ENCODE results near the gene CAND2.

CAND2 gene

DNA sequence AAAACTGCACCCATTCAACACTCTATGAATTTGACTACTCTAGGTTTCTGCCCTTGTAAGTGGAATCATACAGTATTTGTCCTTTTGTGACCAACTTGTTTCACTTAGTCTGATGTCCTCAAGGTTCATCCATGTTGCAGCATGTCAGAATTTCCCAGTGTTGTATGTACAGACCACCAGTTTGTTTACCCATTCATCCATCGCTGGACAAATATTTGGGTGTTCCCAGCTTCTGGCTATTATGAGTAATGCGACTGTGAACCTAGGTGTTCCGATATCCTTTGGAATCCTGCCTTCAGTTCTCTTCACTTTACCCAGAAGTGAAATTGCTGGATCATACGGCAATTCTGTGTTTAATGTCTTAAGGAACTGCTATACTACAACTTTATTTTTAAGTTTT, 32.3 kb downstream of the CAND2 start:
- Histone ChIP-seq H4K20me1 (ENCODE audit: insufficient read depth, low read length, poor library complexity, severe bottlenecking) (no peaks in the 10 kb centered on the region), H3K36me3 (ENCODE audit: insufficient read depth, low read length) (peaks cover 35% of the 10 kb centered on the region; the same call in 1 of the 2 replicates), H3K4me1 (ENCODE audit: insufficient read depth, low read length, poor library complexity, severe bottlenecking) (no peaks in the 10 kb centered on the region), H3K9ac (ENCODE audit: low read depth, low read length, poor library complexity, severe bottlenecking) (no peak overlapping the region), H3K9me3 (ENCODE audit: insufficient read depth, low read depth, low read length) (no peaks in the 10 kb centered on the region), H3K4me2 (ENCODE audit: low read depth, low read length, poor library complexity, severe bottlenecking) (no peak overlapping the region), H3K79me2 (ENCODE audit: insufficient read depth, low read length) (no peaks in the 10 kb centered on the region), H3K4me3 (ENCODE audit: low read length, poor library complexity, severe bottlenecking) (no peak overlapping the region), H2AFZ (ENCODE audit: low read length) (no peak overlapping the region), H3K27me3 (ENCODE audit: insufficient read depth, low read length, poor library complexity, severe bottlenecking) (no peaks in the 10 kb centered on the region), H3F3A (ENCODE audit: low read depth) (0 out of 2 replicates have a peak, but pooled peaks cover 2% of the 10 kb centered on the region), H3K9me2 (replicated peaks; ENCODE audit: low read depth, low read length) (no peaks in the 10 kb centered on the region)
- no peak for TF ChIP-seq EZH2phosphoT487 (IDR thresholded peaks at IDR 0.05; ENCODE audit: borderline replicate concordance)
- TF ChIP-seq, protein P1, sequence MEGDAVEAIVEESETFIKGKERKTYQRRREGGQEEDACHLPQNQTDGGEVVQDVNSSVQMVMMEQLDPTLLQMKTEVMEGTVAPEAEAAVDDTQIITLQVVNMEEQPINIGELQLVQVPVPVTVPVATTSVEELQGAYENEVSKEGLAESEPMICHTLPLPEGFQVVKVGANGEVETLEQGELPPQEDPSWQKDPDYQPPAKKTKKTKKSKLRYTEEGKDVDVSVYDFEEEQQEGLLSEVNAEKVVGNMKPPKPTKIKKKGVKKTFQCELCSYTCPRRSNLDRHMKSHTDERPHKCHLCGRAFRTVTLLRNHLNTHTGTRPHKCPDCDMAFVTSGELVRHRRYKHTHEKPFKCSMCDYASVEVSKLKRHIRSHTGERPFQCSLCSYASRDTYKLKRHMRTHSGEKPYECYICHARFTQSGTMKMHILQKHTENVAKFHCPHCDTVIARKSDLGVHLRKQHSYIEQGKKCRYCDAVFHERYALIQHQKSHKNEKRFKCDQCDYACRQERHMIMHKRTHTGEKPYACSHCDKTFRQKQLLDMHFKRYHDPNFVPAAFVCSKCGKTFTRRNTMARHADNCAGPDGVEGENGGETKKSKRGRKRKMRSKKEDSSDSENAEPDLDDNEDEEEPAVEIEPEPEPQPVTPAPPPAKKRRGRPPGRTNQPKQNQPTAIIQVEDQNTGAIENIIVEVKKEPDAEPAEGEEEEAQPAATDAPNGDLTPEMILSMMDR (conservative IDR thresholded peaks at IDR 0.05; ENCODE audit: low read length): no peak

DNA sequence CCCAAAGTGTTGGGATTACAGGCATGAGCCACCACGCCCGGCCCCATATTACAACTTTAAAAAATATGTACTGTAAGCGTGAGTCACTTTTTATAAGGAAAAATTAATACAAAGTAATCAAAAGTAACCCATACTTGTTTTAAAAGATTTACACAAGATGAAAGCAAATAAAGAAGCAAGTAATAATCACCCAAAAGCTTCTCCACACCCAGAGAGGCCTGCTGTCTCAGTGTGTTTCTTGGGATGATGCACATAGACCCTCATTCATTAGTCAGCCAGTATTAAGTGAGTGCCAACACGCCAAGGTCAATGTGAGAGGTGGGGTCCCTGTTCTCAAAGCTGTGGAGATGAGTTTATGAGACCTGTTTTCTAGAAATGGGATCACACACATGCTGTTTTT, 32.9 kb downstream of the CAND2 start:
- no peak overlapping the region for H3K9ac ChIP-seq (ENCODE audit: low read depth, low read length, poor library complexity, severe bottlenecking)
- no peaks in the 10 kb centered on the region for H3K4me1 ChIP-seq (ENCODE audit: insufficient read depth, low read length, poor library complexity, severe bottlenecking)
- no peak overlapping the region for H3K4me3 ChIP-seq (ENCODE audit: low read length, poor library complexity, severe bottlenecking)
- no peaks in the 10 kb centered on the region for H3K9me3 ChIP-seq (ENCODE audit: insufficient read depth, low read depth, low read length)
- 0 out of 2 replicates have a peak, but pooled peaks cover 2% of the 10 kb centered on the region for H3F3A ChIP-seq (ENCODE audit: low read depth)
- peaks cover 2% of the 10 kb centered on the region; the same call in 1 of the 2 replicates for H3K79me2 ChIP-seq (ENCODE audit: insufficient read depth, low read length)
- TF ChIP-seq, protein P1 (conservative IDR thresholded peaks at IDR 0.05; ENCODE audit: low read length): no peak
- TF ChIP-seq EZH2phosphoT487 (IDR thresholded peaks at IDR 0.05; ENCODE audit: borderline replicate concordance): no peak
- H3K4me2 ChIP-seq (ENCODE audit: low read depth, low read length, poor library complexity, severe bottlenecking): no peak overlapping the region
- H3K36me3 ChIP-seq (ENCODE audit: insufficient read depth, low read length): peaks cover 42% of the 10 kb centered on the region; the same call in 1 of the 2 replicates
- H2AFZ ChIP-seq (ENCODE audit: low read length): no peak overlapping the region
- no peaks in the 10 kb centered on the region for H3K9me2 ChIP-seq (replicated peaks; ENCODE audit: low read depth, low read length)
- no peaks in the 10 kb centered on the region for H3K27me3 ChIP-seq (ENCODE audit: insufficient read depth, low read length, poor library complexity, severe bottlenecking)
- peaks cover under 1% of the 10 kb centered on the region for H4K20me1 ChIP-seq (ENCODE audit: insufficient read depth, low read length, poor library complexity, severe bottlenecking)

DNA sequence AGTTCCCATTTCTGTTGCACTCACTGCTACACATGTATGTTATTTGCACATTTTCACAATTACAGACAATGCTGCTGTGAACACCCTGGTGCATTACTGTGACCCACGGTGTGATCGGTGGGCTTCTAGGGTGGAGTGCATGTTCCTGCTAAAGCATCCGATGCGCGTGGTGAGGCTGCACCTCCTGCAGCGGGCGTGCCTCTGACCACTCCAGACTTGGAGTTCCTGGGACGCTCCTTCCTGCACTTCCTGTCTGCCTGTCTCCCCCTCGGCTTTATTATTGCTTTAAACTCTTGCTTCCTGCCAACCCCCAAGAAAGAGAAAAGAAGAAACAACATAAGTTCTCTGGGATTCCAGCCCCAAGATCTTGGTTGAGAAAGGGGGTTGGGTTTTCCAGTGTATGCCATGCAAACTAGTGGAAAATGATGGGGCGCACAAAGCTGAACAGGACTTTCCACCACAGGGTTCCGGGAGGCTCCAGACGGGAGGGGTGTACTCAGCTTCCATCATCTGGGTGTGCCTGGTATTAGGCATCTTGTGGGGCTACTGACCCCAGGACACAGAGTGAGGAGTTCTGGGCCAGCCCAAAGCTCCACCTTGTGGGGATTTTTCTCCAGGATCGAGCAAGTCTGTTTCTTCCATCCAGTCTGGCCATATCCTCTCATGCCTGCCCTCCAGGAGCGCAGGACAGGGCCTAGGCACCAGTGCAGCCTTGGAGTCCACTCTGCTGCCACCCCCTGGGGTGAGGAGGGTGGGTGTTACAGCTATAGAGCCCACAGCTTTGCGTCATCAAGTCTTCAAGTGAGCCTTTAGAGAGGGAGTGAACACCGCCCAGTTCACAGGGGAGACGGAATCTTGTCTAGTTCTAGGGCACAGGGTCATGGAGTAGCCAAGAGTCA, 33.7 kb downstream of the CAND2 start:
- no peaks in the 10 kb centered on the region for H3K4me1 ChIP-seq (ENCODE audit: insufficient read depth, low read length, poor library complexity, severe bottlenecking)
- H3K79me2 ChIP-seq (ENCODE audit: insufficient read depth, low read length): peaks cover 9% of the 10 kb centered on the region; the same call in 1 of the 2 replicates
- peaks cover 7% of the 10 kb centered on the region for H4K20me1 ChIP-seq (ENCODE audit: insufficient read depth, low read length, poor library complexity, severe bottlenecking)
- 0 out of 2 replicates have a peak, but pooled peaks cover 2% of the 10 kb centered on the region for H3F3A ChIP-seq (ENCODE audit: low read depth)
- H3K36me3 ChIP-seq (ENCODE audit: insufficient read depth, low read length): peaks cover 49% of the 10 kb centered on the region; the same call in 1 of the 2 replicates
- no peak overlapping the region for H2AFZ ChIP-seq (ENCODE audit: low read length)
- H3K9me2 ChIP-seq (replicated peaks; ENCODE audit: low read depth, low read length): no peaks in the 10 kb centered on the region
- no peaks in the 10 kb centered on the region for H3K9me3 ChIP-seq (ENCODE audit: insufficient read depth, low read depth, low read length)
- no peak overlapping the region for H3K4me2 ChIP-seq (ENCODE audit: low read depth, low read length, poor library complexity, severe bottlenecking)
- no peaks in the 10 kb centered on the region for H3K27me3 ChIP-seq (ENCODE audit: insufficient read depth, low read length, poor library complexity, severe bottlenecking)
- TF ChIP-seq, protein P1 (conservative IDR thresholded peaks at IDR 0.05; ENCODE audit: low read length): no peak
- no peak for TF ChIP-seq EZH2phosphoT487 (IDR thresholded peaks at IDR 0.05; ENCODE audit: borderline replicate concordance)
- no peak overlapping the region for H3K9ac ChIP-seq (ENCODE audit: low read depth, low read length, poor library complexity, severe bottlenecking)
- no peak overlapping the region for H3K4me3 ChIP-seq (ENCODE audit: low read length, poor library complexity, severe bottlenecking)

All from Loucy (cell line).